GM12892 (cell line): Measurements from ENCODE around the gene PARD3.

Experiments used
- POLR2A ChIP-seq: IDR thresholded peaks from 2 replicates; pipeline ENCODE4 v1.6.1; 2011; ENCODE audit warnings: low read depth, low read length, control low read depth
- POLR2AphosphoS5 ChIP-seq: IDR thresholded peaks from 2 replicates; pipeline ENCODE4 v1.6.1; 2011; ENCODE audit warnings: low read depth, low read length, control low read depth
- TAF1 ChIP-seq: IDR thresholded peaks from 2 replicates; pipeline ENCODE4 v1.6.1; 2011; ENCODE audit warnings: low read depth, mild to moderate bottlenecking, control low read depth, low read length, borderline replicate concordance

- no peak for TF ChIP-seq POLR2A
- no peak for TF ChIP-seq POLR2AphosphoS5
- no peak for TF ChIP-seq TAF1
Observed at GRCh38 chr10:34761453-34761852, 53.6 kb downstream of the PARD3 start.
